HG03565 (cell line): Measurements from ENCODE around the gene ZEB1.
"Not testable (repeated sequence)": the region's sequence is repeated elsewhere in the genome, so short reads cannot be mapped to it uniquely, and the experiment has no call there.

Experiments
- ATAC-seq: cut with Tn5 transposase; IDR thresholded peaks from one replicate; pipeline ENCODE4 v1.9.1; 2021; ENCODE audit warnings: mild to moderate bottlenecking, moderate library complexity; ENCODE audit not compliant: unreplicated experiment

ZEB1 gene

DNA sequence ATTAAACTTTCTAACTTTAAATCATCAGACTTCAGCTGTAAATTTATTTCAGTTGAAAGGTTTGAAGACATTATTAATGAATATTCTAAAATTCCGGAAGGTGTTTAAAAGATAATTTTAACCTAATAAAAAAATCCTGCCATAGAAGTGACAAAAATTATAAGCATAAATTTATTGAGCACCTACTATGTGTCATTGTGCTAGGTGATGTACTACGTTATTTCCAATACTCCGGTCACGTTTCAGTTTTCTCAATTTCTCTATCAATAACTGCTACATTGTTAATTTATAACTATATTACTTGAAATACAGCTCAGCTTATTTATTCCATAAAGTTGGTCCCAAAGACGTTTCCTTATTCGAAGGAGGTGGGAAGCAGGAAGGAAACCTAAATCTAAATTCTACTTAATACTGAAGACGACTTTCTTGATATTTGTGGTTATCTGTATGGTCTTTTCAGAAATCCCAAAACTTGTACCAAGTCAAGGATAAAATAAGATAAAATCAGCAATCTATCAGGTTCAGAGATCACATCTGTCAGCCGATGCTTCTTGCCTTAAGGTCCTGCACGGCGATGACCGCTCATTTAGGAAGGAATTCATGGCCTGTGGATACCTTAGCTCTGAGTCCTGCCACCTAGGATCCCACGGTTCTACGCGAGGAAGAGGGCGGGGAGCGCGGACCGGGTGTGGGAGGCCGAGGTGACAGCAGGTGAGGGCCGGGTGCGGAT is 1.2 kb upstream of the ZEB1 start:
- ATAC-seq = no peak

DNA sequence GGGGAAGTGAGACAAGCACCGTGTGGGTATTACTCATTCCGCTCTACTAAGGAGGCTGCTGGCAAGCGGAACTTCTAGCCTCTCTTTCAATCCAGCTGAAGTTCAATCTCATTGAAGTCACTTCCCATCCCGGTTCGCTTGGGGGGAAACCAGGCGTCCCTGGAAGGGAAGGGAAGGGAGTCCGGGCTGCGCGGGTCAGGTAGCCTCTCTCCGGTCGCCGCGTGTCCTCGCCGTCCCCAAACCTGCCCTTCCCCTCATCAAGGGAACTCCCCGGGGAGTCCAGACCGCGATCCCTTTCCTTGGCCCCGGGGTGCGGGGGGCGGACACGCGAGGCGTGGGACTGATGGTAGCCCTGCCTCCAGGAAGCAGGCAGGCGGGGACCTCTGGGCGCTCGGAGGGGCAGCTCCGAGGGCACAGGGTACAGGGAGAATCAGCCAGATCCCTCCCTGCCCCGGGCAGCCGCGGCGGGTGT is 598 bp upstream of the ZEB1 start:
- ATAC-seq = peak; percentile 58

DNA sequence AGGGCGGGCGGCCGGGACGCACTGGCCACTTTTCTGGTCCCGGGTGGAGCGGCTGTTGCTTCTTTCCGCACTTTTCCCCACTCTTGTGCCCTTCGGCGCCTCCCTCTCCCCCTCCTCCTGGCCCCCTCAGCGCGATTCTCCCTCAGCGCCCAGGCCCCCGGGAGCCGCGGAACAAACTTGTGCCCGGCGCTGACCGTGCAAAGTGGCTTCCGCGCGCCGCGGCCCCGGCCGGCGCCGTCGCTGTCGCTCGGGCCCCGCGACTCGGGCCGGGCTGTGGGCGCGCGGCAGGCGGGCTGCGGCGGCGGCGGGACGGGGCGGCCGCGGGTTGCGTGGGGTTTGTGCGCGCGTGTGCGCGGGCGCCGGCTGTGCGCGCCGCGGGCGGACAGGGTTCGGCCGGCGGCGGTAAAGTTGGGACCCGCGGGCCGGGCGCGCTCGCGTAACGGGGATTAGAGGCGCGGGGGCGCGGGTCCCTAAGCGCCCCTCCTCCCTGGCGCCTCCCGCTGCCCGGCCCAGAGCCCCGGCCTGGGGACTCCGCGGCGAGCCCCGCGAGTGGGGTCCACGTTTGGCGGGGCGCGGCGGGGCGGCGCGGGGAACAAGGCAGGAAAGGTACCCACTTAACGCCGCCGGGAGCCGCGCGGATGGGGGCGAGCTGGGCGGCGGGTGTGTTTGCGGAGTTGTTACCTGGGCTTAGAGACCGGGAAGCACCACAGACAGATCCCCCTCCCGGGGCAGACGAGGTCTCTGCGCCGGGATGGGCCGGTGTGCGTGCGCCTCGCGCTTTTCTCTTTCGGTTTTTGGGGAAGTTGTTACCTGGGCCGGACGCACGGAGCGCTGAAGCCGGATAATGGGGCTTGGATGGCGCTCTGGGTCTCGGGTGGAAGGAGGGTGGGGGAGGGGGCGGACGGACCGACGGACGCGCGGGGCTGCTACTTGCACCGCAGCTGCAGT is 860 bp downstream of the ZEB1 start:
- ATAC-seq = no peak

- ATAC-seq = no peak
These were observed 1.7 kb downstream of the ZEB1 start for GRCh38 chr10:31320550-31321211.

DNA sequence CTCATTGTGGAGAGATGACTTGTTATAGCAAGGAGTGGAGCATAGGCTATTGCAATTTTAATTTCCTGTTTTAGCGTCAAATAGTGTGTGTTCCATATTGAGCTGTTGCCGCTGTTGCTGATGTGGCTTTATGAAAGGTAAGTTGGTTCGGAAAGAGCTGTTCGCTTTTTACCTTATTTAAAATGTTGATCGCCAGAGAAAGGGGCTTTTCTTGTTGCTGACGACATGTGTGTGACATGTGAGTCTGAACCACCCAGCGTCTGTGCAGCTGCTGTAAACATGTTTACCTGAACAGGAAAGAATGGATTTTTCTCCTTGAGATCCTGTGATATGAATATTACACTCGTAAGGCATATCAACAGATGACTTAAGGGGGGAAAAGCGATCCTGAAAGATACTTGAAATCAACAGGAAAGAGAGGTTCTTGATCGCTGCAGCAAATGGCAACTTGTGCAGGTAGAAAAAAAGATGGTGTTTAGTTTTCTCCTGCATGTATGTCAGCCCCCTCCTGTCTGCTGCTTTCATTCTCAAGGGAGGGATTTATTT is 2.5 kb downstream of the ZEB1 start:
- ATAC-seq = no peak

DNA sequence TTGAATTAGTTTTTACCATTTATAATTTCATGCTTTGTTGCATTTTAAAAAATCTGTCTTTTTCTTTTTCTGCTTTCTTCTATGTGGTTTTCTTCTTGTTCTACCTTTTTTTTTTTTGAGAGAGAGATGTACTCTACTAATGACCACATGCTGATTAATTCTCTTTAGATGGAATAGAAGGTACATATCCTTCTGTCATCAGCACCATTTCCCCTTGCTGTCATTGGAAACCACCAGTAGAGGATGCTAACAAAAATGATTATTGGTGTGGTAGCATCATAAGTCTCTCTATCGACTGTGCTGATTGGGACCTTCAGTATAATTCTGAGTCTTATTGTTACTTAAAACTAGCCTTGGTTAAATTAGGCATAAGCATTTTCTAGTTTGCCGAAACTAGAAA is 3.6 kb downstream of the ZEB1 start:
- no peak for ATAC-seq

GRCh38 chr10:31340343-31340742 is 21.3 kb downstream of the ZEB1 start:
- ATAC-seq = no peak

GRCh38 chr10:31341552-31341951 is 22.5 kb downstream of the ZEB1 start:
- no peak for ATAC-seq

DNA sequence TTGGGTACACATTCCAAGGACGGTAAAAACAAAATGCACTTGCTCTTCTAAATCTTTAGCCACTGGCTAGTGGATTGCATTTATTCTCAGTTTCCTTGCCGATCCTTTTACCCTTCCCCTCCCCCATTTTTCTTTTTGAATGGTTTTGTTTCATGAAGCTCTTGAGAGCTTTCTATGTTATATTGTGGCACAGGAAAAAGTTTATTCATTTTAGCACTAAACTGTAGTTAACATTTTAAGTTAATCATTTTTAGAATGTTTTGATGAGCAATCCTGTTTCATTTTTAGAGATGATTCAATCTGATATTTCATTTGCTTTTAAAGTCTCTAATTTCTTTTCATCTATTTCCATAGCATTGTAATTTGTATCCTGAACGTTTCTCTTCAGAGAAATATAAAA is 24.0 kb downstream of the ZEB1 start:
- no peak for ATAC-seq

- ATAC-seq = no peak
These were observed 24.5 kb downstream of the ZEB1 start for GRCh38 chr10:31343551-31343950.

DNA sequence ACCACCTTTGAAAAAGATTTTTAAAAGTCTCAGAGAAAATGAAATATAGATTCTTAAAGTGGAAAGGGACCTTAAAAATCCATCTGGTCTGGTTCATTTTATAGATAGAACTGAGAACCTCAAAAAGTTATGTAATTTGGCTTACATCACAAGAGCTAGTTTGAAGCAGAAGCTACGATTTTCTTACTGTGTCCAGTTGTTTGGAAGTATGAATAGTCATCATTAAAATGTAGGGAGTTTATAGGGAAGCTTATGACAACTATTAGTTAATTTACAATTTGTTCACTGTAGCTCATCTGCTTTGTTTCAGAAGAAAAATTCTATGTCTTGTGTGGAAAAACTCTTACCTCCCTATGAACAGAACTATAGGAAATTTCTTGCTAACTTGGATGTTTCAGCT is 26.9 kb downstream of the ZEB1 start:
- ATAC-seq = no peak

DNA sequence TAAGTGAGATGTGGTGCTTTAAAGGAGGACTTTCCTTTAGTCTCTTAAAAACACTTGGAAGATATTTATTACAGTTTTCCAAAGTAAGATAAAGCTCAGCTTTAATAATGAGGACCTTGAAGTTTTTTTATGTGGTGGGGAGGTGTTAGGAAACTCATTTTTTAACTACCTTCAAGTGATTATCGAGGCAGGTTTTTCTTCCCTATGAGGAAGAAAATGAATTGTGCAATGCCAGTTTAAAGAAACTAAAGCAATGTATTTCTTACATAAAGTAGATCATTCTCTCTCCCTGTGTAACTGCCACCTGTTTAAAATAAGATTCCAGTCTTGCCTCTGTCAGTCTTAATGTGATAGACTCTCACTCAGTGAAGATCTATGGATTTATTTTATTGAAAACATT is 27.9 kb downstream of the ZEB1 start:
- no peak for ATAC-seq

GRCh38 chr10:31347705-31348104 is 28.7 kb downstream of the ZEB1 start:
- ATAC-seq = no peak

GRCh38 chr10:31350891-31351290 is 31.9 kb downstream of the ZEB1 start:
- no peak for ATAC-seq

DNA sequence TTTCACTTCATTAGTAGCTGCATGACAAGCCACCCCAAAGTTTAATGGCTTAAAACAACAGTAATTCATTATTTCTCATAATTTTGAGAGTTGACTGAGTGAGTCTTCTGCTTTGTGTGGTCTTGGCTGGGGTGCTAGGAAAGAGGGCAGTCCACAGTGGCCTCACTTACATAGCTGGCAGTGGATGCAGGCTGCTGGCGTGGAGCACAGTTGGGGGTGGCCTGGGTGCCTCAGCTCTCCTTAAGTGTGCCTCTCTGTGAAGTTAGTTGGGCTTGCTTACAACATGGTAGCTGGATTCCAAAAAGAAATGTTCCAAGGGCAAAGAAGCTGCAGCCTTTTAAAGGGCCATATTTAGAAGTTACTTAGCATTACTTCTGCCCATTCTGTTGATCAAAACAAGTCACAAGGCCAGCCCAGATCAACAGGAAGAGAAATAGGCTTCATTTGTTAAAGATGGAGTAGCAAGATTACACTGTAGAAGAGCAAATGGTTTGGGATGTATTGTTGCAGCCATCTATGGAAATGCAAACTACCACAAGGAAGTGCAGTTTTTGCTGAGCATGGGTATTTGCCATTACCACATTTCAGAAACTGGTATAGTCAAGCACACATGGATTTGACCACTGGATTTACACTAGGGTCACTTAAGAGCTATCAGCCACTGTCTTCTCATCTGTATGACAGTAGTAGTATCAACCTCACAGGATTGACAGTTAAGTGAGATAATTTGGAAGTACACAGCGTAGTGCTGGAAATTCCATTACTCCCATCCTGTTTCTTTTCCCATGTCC is 33.6 kb downstream of the ZEB1 start:
- ATAC-seq = no peak

DNA sequence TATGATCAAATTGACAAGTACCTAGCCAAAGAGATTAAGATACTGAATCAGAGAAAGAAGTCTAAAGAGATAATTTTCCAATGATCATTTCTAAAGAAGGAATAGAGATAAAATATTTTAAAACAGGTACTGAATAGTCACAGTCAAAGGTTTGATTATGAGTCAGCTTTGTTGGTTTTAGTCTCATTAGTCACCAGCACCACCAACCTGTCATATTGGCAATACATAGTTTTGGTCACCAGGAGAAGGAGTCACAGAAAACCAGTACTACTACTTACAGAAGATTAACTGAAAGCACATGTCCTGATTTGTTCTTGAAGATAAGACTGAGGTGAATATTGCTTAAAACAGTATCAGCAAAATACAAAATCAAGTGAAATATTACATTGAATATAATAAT is 34.6 kb downstream of the ZEB1 start:
- ATAC-seq = peak; percentile 89

DNA sequence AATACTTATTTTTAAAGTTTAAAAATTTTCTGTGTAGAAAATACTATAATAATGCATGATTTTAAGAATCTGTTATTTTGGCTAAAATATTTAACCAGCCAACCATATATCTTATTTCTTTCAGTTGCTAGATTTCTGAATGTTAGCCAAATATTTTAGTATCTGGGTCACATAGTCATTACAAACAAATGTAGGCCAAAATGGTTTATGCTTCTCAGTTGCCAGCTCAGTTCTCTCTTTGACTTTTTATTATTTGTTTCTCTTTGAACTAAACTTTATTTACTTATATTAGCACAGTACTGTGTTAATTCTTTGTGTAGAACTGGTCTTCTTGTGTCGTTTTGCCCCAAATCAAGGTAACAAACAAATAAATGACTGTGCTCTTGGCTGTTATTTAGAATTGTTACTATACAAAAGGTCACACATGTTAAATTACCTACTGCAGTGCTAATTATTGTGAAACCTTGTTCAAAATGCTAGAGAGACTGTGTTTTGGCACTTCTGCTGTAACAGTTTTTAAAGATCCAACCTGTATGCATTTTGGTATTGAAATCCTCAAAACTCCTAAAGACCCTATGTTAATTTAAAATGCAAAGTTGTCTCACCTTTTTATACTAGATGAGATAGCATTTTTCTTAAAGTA is 39.8 kb downstream of the ZEB1 start:
- no peak for ATAC-seq

DNA sequence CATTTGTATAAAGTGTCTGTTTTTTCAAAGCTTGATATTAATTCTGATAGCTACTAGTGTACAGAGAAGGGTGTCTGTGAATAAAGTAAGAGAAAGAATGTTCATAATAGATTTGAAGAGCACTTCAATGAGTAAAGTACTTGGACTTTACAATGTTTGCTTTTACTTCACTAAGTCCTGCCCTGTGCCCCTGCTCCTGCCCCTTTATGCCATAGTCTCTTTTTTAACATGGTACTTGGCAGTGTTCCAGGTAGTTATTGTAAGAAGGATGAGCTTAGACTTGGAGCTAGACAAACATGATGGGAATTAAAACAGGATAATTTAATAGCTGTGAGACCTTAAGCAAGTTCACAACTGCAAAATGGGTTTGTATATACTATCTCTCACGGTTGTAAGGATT is 41.0 kb downstream of the ZEB1 start:
- no peak for ATAC-seq

- ATAC-seq = not testable (repeated sequence)
These were observed 42.5 kb downstream of the ZEB1 start for GRCh38 chr10:31361475-31361874.
